DOHH2 (cell line): ENCODE results near the gene PLET1.

ENCODE experiments used
- CTCF ChIP-seq: fragments of 200-600 bp; sonication (generic); IDR thresholded peaks from one replicate; pipeline ENCODE4 v1.5.1; 2014; ENCODE audit warnings: antibody characterized with exemption, mild to moderate bottlenecking, low read depth, low read length; ENCODE audit not compliant: poor library complexity, severe bottlenecking
- EZH2phosphoT487 ChIP-seq: fragments of 200-600 bp; sonication (generic); IDR thresholded peaks from 2 replicates; pipeline ENCODE4 v1.6.1; 2017; ENCODE audit warnings: borderline replicate concordance, mild to moderate bottlenecking, antibody characterized with exemption, low read length, moderate library complexity, mixed read lengths

GRCh38 chr11:112303616-112304015 lies 43.0 kb upstream of the PLET1 start:
- TF ChIP-seq CTCF: no peak
- TF ChIP-seq EZH2phosphoT487: no peak
